Measurements from ENCODE around the gene CNOT10. TPM values are rescaled to one million over a fixed set of nuclear protein-coding genes. Genes with fewer than 3 reads are reported as not detected.

Gene CNOT10
- total RNA-seq, 1 donor from 2014 or later, result 82.9 TPM

DNA sequence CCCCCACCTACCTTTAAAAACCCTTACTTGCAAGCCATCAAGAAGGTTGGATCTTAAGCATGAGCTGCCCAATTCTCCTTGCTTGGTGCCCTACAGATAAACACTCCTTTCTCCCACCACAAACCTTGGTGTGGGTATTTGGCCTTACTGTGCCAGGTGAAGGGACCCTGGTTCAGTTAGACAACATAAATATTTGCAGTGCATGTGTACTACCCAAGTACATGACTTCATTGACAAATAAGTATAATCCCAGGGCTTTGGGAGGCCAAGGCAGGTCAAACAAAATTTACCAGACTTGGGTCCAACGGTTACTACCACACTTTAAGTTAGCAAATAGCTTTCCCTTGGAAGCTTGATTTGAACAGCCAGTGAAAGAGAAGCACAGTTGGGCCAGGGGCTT is 9.3 kb upstream of the CNOT10 start:
- Histone ChIP-seq H3K9me3 (ENCODE audit: low read depth) (no peaks in the 10 kb centered on the region), H3K27me3 (no peaks in the 10 kb centered on the region), H3K36me3 (no peaks in the 10 kb centered on the region), H2AFZ (replicated peaks) (no peak overlapping the region), H3F3A (ENCODE audit: low read depth) (no peaks in the 10 kb centered on the region), H3K4me2 (no peak overlapping the region), H4K20me1 (ENCODE audit: low read depth) (no peaks in the 10 kb centered on the region), H3K4me1 (no peaks in the 10 kb centered on the region), H3K4me3 (no peak overlapping the region), H3K27ac (no peak overlapping the region), H3K9ac (no peak overlapping the region), H3K79me2 (ENCODE audit: low read depth) (no peaks in the 10 kb centered on the region)
- Mint-ChIP-seq H3K27me3 (ENCODE audit: insufficient read depth, low read depth) (peaks cover 5% of the 10 kb centered on the region), H3K4me3 (no peak overlapping the region), H3K27ac (no peak overlapping the region), H3K4me1 (no peaks in the 10 kb centered on the region), H3K36me3 (no peaks in the 10 kb centered on the region), H3K9me3 (no peaks in the 10 kb centered on the region)
- no peak for TF ChIP-seq EZH2 (IDR thresholded peaks at IDR 0.05)
- TF ChIP-seq, protein P1, sequence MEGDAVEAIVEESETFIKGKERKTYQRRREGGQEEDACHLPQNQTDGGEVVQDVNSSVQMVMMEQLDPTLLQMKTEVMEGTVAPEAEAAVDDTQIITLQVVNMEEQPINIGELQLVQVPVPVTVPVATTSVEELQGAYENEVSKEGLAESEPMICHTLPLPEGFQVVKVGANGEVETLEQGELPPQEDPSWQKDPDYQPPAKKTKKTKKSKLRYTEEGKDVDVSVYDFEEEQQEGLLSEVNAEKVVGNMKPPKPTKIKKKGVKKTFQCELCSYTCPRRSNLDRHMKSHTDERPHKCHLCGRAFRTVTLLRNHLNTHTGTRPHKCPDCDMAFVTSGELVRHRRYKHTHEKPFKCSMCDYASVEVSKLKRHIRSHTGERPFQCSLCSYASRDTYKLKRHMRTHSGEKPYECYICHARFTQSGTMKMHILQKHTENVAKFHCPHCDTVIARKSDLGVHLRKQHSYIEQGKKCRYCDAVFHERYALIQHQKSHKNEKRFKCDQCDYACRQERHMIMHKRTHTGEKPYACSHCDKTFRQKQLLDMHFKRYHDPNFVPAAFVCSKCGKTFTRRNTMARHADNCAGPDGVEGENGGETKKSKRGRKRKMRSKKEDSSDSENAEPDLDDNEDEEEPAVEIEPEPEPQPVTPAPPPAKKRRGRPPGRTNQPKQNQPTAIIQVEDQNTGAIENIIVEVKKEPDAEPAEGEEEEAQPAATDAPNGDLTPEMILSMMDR (IDR thresholded peaks at IDR 0.05), result no peak
- TF ChIP-seq EZH2phosphoT487 (IDR thresholded peaks at IDR 0.05), result no peak
- DNase-seq (ENCODE audit: low spot score), result no peak

DNA sequence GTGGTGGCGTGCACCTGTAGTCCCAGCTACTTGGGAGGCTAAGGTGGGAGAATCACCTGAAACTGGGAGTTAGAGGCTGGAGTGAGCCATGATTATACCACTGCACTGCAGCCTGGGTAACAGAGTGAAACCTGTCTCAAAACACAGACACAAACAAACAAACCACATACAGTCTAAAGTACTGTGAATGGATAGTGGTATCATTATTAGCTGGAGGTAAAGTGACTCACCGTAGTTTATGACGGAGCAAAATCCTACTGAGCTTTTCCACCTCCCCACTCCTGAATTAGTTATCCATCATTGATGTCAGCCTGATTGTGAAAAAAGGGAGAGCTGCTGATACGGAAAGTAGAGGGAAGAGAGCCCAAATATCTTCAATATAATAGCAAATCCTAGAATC is 3.2 kb upstream of the CNOT10 start:
- Histone ChIP-seq H3K27ac (no peak overlapping the region), H3K4me2 (no peak overlapping the region), H3K36me3 (no peaks in the 10 kb centered on the region), H3K4me1 (peaks cover 9% of the 10 kb centered on the region), H2AFZ (replicated peaks) (no peak overlapping the region), H3K79me2 (ENCODE audit: low read depth) (peaks cover 15% of the 10 kb centered on the region), H3K9ac (no peak overlapping the region), H3K9me3 (ENCODE audit: low read depth) (no peaks in the 10 kb centered on the region), H4K20me1 (ENCODE audit: low read depth) (no peaks in the 10 kb centered on the region), H3F3A (ENCODE audit: low read depth) (peaks cover 13% of the 10 kb centered on the region), H3K27me3 (no peaks in the 10 kb centered on the region), H3K4me3 (no peak overlapping the region)
- no peak overlapping the region for H3K27ac Mint-ChIP-seq
- TF ChIP-seq EZH2phosphoT487 (IDR thresholded peaks at IDR 0.05), result no peak
- TF ChIP-seq, protein P1 (IDR thresholded peaks at IDR 0.05), result no peak
- TF ChIP-seq EZH2 (IDR thresholded peaks at IDR 0.05), result no peak
- no peaks in the 10 kb centered on the region for H3K9me3 Mint-ChIP-seq
- no peaks in the 10 kb centered on the region for H3K36me3 Mint-ChIP-seq
- H3K27me3 Mint-ChIP-seq (ENCODE audit: insufficient read depth, low read depth), result peaks cover 2% of the 10 kb centered on the region
- H3K4me1 Mint-ChIP-seq, result peaks cover 17% of the 10 kb centered on the region
- no peak for DNase-seq (ENCODE audit: low spot score)
- H3K4me3 Mint-ChIP-seq, result no peak overlapping the region

DNA sequence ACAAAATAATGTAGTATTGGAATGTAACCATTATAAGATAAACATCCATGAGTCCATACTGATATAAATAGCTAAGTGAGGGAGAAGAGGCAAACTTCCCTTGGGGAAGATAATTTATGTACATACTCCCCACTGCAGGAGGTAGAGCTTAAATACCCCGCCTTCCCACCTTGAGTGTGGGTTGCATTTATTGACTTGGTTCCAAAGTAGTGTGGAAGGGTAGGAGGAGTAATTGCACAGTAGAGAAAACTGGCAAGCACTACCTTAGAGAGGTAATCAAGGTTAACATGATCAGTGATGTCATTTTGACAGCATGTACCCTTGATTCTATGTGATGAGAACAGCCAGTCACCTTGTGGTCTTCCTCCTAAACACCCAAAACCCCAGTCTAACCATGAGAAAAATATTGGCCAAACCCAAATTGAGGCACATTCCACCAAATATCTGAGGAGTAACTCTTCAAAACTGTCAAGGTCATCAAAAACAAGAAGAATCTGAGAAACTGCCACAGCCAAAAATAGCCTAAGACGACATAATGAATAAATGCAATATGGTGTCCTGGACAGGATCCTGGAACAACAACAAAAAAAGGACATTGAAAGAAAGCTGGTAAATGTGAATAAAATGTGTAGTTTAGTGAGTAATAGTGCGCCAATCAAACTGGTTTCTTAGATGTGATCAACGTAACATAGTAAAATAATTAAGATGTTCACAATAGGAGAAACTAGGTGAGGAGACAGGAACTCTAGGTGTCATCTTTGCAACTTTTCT is 774 bp upstream of the CNOT10 start:
- H3K36me3 ChIP-seq, result no peaks in the 10 kb centered on the region
- peaks cover 39% of the 10 kb centered on the region for H3K79me2 ChIP-seq (ENCODE audit: low read depth)
- H3K4me1 Mint-ChIP-seq, result peaks cover 26% of the 10 kb centered on the region
- H3K4me3 ChIP-seq, result peak overlapping the region; percentile 78
- no peak overlapping the region for H3K27ac ChIP-seq
- H2AFZ ChIP-seq (replicated peaks), result peak overlapping the region; percentile 93
- TF ChIP-seq EZH2 (IDR thresholded peaks at IDR 0.05), result no peak
- TF ChIP-seq, protein P1 (IDR thresholded peaks at IDR 0.05), result no peak
- H3K27me3 Mint-ChIP-seq (ENCODE audit: insufficient read depth, low read depth), result no peaks in the 10 kb centered on the region
- peaks cover 10% of the 10 kb centered on the region for H3K4me1 ChIP-seq
- no peaks in the 10 kb centered on the region for H3K9me3 ChIP-seq (ENCODE audit: low read depth)
- H3K27ac Mint-ChIP-seq, result peak overlapping the region; percentile 93
- H3K27me3 ChIP-seq, result no peaks in the 10 kb centered on the region
- peaks cover 6% of the 10 kb centered on the region for H3K36me3 Mint-ChIP-seq
- no peaks in the 10 kb centered on the region for H3K9me3 Mint-ChIP-seq
- H3F3A ChIP-seq (ENCODE audit: low read depth), result peaks cover 13% of the 10 kb centered on the region
- H3K4me2 ChIP-seq, result peak overlapping the region; percentile 88
- peak overlapping the region; percentile 97 for H3K4me3 Mint-ChIP-seq
- H3K9ac ChIP-seq, result no peak overlapping the region
- H4K20me1 ChIP-seq (ENCODE audit: low read depth), result peaks cover 3% of the 10 kb centered on the region
- DNase-seq (ENCODE audit: low spot score), result no peak

Data from neural progenitor cell (in vitro differentiated cells).